ENCODE measurements around the gene PACRG.
"Not testable (repeated sequence)": the region's sequence is repeated elsewhere in the genome, so short reads cannot be mapped to it uniquely, and the experiment has no call there.

Gene PACRG

DNA sequence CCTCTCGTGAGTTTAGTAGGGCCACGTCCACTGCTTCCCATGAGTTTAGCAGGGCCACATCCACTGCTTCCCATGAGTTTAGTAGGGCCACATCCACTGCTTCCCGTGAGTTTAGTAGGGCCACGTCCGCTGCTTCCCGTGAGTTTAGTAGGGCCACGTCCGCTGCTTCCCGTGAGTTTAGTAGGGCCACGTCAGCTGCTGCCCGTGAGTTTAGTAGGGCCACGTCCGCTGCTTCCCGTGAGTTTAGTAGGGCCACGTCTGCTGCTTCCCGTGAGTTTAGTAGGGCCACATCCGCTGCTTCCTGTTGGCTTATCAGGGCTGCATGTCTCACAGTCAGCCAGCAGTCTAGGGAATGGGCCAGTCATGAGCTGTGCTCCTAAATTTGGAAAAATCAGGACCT, 573.1 kb downstream of the PACRG start:
- DNase-seq: no peak

DNA sequence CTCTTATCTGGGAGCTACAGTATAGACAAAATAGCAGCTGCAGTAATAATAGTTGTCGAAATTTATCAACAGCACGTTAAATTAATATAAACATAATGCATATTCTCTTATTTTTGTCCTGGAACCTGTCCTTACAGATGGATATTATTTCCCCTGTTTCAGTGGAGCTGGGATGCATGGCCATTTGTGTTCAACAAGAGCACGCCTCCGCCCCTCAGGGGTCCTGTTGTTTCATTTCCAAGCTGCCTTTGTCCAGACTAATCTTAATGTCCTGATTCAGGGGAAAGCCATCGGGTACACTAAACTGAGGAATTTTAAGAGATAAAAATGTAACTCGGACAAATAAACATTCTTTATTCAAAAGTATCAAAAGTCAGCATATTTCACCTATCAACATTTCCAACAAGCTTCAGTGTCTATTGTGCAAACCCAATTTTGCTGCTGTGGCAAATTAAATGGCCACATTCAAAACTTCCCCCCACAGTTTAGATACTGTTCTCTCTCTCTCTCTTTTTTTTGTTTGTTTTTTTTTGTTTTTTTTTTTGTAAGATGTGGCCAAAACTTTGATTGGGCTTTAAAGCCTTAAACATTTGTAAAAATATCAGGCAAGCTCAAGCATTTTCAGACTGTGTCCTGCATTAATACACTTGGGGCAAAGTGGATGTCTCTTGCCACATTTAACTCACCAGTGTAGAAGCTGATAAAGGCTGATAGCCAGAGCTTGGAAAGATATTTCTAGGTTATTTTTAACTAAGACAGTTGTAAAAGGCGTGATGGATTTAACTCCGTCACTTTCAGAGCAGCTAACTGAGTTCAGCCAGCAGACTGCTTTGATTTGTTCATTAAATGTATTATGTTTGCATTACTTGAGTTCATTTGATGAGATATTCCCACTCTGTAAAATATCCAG, 574.2 kb downstream of the PACRG start:
- no peak for DNase-seq

- no peak for DNase-seq
Measured at GRCh38 chr6:163302747-163303146, 575.0 kb downstream of the PACRG start.

DNA sequence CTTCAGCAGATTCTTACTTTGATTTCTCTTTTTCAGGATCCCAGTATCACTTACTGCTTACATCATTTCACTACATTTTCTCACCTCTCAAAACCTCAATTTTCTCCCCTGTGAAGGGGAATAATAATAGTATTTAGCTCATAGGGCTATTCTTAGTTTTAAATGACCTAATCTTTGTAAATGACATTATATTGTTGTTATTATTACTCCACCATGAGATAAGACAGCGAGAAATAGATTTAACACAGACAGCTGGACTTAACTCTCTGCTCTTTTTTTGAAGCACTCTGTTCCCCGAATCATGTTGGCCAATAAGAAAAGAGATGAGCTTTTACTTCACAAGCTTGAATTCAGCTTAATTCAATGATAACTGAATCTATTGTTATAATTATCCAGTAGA, 578.2 kb downstream of the PACRG start:
- no peak for DNase-seq

GRCh38 chr6:163308629-163309440, 581.1 kb downstream of the PACRG start:
- DNase-seq: no peak

GRCh38 chr6:163309491-163310026, 581.8 kb downstream of the PACRG start:
- DNase-seq: no peak

- DNase-seq: no peak
Measured at GRCh38 chr6:163310096-163310972, 582.6 kb downstream of the PACRG start.

DNA sequence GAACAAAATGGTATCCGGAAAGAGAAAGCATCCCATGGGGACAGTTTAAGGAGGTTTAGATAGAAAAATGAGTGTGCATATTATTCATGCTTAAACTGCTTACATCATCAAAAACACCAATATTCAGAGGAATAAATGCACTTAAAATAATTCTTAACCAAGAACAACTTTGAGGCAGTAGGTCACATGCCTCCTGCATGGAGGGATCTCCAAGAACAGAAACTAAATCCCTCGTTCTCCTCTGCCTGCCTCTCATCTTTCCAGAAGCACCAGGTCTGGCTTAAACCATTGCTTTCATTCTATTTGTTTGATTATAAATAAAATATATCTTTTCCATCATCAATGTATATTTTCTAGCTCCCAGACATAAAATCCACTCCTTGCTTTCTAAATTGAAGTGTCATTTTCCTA, 583.2 kb downstream of the PACRG start:
- DNase-seq: no peak

DNA sequence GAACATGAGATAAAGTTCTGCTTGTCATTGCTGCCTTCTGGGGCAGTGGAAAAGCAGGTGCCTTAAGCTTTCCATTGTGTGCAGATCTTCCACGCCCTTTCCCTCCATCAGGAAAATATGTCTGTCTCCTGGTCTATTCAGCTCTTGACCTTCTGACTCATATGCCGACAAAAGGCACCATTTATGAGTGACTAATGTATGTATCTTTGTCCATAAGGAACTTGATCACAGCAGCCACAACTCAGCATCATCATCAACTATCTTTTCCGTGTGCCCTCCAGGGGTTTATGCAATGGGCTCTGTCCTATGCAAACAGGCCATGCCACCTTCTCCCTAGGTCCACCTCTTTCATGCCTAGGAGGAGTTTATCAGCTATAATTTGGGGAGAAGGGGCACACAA, 584.1 kb downstream of the PACRG start:
- no peak for DNase-seq

GRCh38 chr6:163313566-163313965, 585.8 kb downstream of the PACRG start:
- DNase-seq: no peak

GRCh38 chr6:163313981-163314380, 586.2 kb downstream of the PACRG start:
- no peak for DNase-seq

GRCh38 chr6:163314791-163315470, 587.2 kb downstream of the PACRG start:
- no peak for DNase-seq

GRCh38 chr6:163316866-163317495, 589.2 kb downstream of the PACRG start:
- DNase-seq: not testable (repeated sequence)

- DNase-seq: no peak
Measured at GRCh38 chr6:163318071-163318786, 590.5 kb downstream of the PACRG start.

DNA sequence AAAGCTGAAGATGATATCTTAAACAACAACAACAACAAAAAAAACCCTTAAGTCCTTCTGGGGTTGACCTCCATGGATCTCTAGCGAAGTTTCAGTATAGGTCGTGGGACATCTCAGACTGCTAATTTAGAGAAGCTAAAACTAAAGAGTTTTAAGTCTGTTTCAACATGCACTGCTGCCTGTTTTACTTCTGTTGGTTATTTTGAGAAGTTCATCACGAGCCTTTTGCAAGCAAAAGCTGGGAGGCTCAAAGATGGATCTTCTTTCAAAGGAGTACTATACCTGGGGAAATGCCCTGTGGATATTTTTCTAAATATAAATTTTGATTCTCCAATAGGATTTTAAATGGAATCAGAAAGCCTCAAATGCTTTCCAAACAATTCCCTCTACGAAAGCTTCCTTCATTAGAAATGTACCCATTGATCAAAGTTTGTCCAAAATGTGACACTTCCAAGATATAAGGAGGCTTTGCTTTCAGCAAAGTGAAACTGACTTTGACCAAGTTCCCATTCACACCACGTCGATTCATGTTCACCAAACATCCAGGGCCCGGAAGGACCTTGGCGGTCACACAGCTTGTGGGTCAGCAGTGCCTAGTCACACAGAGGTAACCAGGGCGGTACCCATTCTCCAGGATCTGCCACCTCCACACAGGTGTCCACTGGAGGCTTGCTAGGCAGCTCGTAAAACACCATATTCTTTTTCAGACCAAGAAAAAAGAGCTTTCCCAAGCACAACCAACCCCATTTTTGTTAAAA, 592.0 kb downstream of the PACRG start:
- DNase-seq: no peak

- DNase-seq: no peak
Measured at GRCh38 chr6:163320402-163320801, 592.6 kb downstream of the PACRG start.

- DNase-seq: no peak
Measured at GRCh38 chr6:163320804-163321203, 593.0 kb downstream of the PACRG start.

GRCh38 chr6:163321717-163322116, 593.9 kb downstream of the PACRG start:
- no peak for DNase-seq

- no peak for DNase-seq
Measured at GRCh38 chr6:163323274-163323673, 595.5 kb downstream of the PACRG start.

- DNase-seq: no peak
Measured at GRCh38 chr6:163323705-163324104, 595.9 kb downstream of the PACRG start.

Measured in stimulated activated CD4-positive, alpha-beta T cell treated with anti-CD3 and anti-CD28 coated beads, Interleukin-4, amount 100 ng/mL, for 4 hours (primary cell).